ENCODE results near the gene DLG1. TPM values are rescaled to one million over a fixed set of nuclear protein-coding genes. Genes with fewer than 3 reads are reported as not detected.

DLG1 gene
- total and polyA plus RNA-seq, 2 donors (not counting 1 experiment from before 2014, with no cell fraction given), result 47.7 to 53.0 TPM

DNA sequence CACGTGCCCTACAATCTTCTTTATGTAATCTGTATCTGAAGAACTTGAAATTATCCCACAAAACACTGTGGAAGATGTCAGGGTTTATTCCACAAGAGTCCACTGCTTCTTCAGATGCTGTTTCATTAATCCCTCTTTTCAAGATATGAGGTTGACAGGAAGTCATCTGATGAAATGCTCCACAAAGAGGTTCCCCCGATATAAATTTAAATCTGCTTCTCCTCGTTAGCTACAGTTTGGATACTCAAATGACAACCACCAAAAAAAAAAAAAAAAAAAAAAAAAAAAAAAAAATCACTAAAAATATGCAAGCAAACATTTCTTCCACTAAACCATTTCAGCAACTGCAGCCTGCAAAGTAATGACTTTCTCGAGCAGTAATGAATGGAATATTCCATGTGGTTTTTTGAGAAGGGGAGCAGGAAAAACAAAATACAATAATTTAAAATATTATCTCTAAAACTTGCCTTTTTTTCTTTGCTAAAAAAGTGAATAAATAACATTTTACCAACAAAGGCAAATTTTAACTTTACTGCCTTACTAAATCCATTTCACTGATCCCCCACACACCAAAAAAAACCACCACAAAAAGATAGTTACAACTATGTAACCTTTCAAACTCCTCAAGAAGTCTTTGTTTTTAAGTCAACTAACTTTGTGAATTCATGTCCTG lies 37.8 kb downstream of the DLG1 start:
- H2AFZ ChIP-seq (ENCODE audit: low read length), result no peak overlapping the region
- H3K9ac ChIP-seq (ENCODE audit: insufficient read depth, low read length), result no peak overlapping the region
- TF ChIP-seq, protein P1, sequence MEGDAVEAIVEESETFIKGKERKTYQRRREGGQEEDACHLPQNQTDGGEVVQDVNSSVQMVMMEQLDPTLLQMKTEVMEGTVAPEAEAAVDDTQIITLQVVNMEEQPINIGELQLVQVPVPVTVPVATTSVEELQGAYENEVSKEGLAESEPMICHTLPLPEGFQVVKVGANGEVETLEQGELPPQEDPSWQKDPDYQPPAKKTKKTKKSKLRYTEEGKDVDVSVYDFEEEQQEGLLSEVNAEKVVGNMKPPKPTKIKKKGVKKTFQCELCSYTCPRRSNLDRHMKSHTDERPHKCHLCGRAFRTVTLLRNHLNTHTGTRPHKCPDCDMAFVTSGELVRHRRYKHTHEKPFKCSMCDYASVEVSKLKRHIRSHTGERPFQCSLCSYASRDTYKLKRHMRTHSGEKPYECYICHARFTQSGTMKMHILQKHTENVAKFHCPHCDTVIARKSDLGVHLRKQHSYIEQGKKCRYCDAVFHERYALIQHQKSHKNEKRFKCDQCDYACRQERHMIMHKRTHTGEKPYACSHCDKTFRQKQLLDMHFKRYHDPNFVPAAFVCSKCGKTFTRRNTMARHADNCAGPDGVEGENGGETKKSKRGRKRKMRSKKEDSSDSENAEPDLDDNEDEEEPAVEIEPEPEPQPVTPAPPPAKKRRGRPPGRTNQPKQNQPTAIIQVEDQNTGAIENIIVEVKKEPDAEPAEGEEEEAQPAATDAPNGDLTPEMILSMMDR (conservative IDR thresholded peaks at IDR 0.05 in 1 of 2, IDR thresholded peaks at IDR 0.05 in 1 of 2; ENCODE audit: low read depth in 1 of 2, low read length in 2 of 2), result no peak
- TF ChIP-seq EZH2 (IDR thresholded peaks at IDR 0.05; ENCODE audit: low read length, missing control alignments), result no peak
- H3K79me2 ChIP-seq (ENCODE audit: control insufficient read depth, insufficient read depth, low read length), result peaks cover 18% of the 10 kb centered on the region
- H3K9me3 ChIP-seq (ENCODE audit: control insufficient read depth, insufficient read depth, low read depth, low read length), result no peaks in the 10 kb centered on the region
- H3K4me1 ChIP-seq (ENCODE audit: control insufficient read depth, extremely low read depth, insufficient read depth, low read length), result no peaks in the 10 kb centered on the region
- no peak overlapping the region for H3K4me3 ChIP-seq (replicated peaks in 1 of 4; ENCODE audit: control extremely low read depth in 1 of 4, insufficient read depth in 1 of 4, low read depth in 3 of 4, low read length in 4 of 4)
- no peaks in the 10 kb centered on the region for H3K27me3 ChIP-seq (ENCODE audit: control insufficient read depth, insufficient read depth, low read length)
- H4K20me1 ChIP-seq (ENCODE audit: control insufficient read depth, extremely low read depth, insufficient read depth, low read length), result peaks cover 3% of the 10 kb centered on the region
- no peaks in the 10 kb centered on the region for H3K36me3 ChIP-seq (ENCODE audit: control insufficient read depth, insufficient read depth, low read length)
- H3K27ac ChIP-seq (ENCODE audit: insufficient read depth, low read length), result no peak overlapping the region
- no peak for DNase-seq (ENCODE audit: low read depth in 2 of 2)
- H3K4me2 ChIP-seq (ENCODE audit: extremely low read depth, insufficient read depth, low read length), result no peak overlapping the region

DNA sequence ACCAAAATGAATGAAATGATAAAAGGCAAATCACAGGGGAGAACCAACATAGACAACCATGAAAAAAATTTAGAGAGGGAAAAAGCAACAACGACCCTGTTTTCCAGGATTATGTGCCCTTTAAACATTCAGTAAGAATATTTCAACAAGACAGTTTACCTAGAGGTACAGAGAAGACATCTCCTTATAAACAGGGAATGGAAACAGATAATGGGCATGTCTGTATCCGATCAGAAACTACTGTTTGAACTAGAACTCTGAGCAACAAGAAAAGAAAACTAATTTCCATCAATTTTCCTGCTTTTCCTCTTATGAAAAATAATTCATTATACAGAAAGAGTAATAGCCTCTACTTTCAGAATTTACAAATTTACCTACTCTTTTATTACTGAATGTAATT lies 39.3 kb downstream of the DLG1 start:
- no peaks in the 10 kb centered on the region for H3K36me3 ChIP-seq (ENCODE audit: control insufficient read depth, insufficient read depth, low read length)
- H3K9me3 ChIP-seq (ENCODE audit: control insufficient read depth, insufficient read depth, low read depth, low read length), result no peaks in the 10 kb centered on the region
- no peak overlapping the region for H3K4me3 ChIP-seq (replicated peaks in 1 of 4; ENCODE audit: control extremely low read depth in 1 of 4, insufficient read depth in 1 of 4, low read depth in 3 of 4, low read length in 4 of 4)
- no peaks in the 10 kb centered on the region for H3K27me3 ChIP-seq (ENCODE audit: control insufficient read depth, insufficient read depth, low read length)
- H3K79me2 ChIP-seq (ENCODE audit: control insufficient read depth, insufficient read depth, low read length), result peaks cover 25% of the 10 kb centered on the region
- DNase-seq (ENCODE audit: low read depth in 2 of 2), result no peak
- TF ChIP-seq, protein P1 (conservative IDR thresholded peaks at IDR 0.05 in 1 of 2, IDR thresholded peaks at IDR 0.05 in 1 of 2; ENCODE audit: low read depth in 1 of 2, low read length in 2 of 2), result no peak
- TF ChIP-seq EZH2 (IDR thresholded peaks at IDR 0.05; ENCODE audit: low read length, missing control alignments), result no peak
- no peak overlapping the region for H3K4me2 ChIP-seq (ENCODE audit: extremely low read depth, insufficient read depth, low read length)
- H2AFZ ChIP-seq (ENCODE audit: low read length), result no peak overlapping the region
- H3K4me1 ChIP-seq (ENCODE audit: control insufficient read depth, extremely low read depth, insufficient read depth, low read length), result no peaks in the 10 kb centered on the region
- H3K9ac ChIP-seq (ENCODE audit: insufficient read depth, low read length), result no peak overlapping the region
- peaks cover 3% of the 10 kb centered on the region for H4K20me1 ChIP-seq (ENCODE audit: control insufficient read depth, extremely low read depth, insufficient read depth, low read length)
- H3K27ac ChIP-seq (ENCODE audit: insufficient read depth, low read length), result no peak overlapping the region

DNA sequence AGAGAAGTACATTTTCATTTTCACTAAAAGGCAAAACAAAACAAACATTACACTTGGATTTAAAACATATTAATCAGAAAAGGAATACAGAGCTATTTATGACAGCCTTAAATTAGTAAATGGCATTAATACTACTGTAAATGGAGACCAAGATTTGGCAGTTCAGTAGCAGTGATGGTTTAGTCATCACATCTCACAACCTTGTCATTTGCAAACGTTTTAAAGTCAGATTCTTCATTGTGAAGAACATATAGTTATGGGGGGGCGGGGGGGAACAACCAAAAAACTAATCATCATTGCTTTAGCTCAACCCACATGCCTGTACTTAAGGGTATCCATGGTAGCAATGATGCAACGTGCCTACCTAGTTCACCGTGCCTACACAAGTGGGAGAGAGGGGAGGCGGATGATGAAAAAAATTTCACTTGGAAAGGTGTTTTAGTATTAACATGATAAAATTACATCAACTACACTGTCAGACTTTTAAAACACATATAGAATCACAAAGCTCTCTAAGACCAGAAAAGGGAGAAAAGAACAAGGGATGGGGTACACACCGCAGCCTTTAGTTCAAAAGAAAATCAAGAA lies 40.1 kb downstream of the DLG1 start:
- H3K27me3 ChIP-seq (ENCODE audit: control insufficient read depth, insufficient read depth, low read length), result no peaks in the 10 kb centered on the region
- no peak overlapping the region for H3K4me2 ChIP-seq (ENCODE audit: extremely low read depth, insufficient read depth, low read length)
- H3K9ac ChIP-seq (ENCODE audit: insufficient read depth, low read length), result no peak overlapping the region
- H3K27ac ChIP-seq (ENCODE audit: insufficient read depth, low read length), result no peak overlapping the region
- no peaks in the 10 kb centered on the region for H3K9me3 ChIP-seq (ENCODE audit: control insufficient read depth, insufficient read depth, low read depth, low read length)
- no peak overlapping the region for H2AFZ ChIP-seq (ENCODE audit: low read length)
- TF ChIP-seq, protein P1 (conservative IDR thresholded peaks at IDR 0.05 in 1 of 2, IDR thresholded peaks at IDR 0.05 in 1 of 2; ENCODE audit: low read depth in 1 of 2, low read length in 2 of 2), result no peak
- TF ChIP-seq EZH2 (IDR thresholded peaks at IDR 0.05; ENCODE audit: low read length, missing control alignments), result no peak
- peaks cover 3% of the 10 kb centered on the region for H4K20me1 ChIP-seq (ENCODE audit: control insufficient read depth, extremely low read depth, insufficient read depth, low read length)
- no peaks in the 10 kb centered on the region for H3K4me1 ChIP-seq (ENCODE audit: control insufficient read depth, extremely low read depth, insufficient read depth, low read length)
- H3K4me3 ChIP-seq (replicated peaks in 1 of 4; ENCODE audit: control extremely low read depth in 1 of 4, insufficient read depth in 1 of 4, low read depth in 3 of 4, low read length in 4 of 4), result no peak overlapping the region
- peaks cover 29% of the 10 kb centered on the region for H3K79me2 ChIP-seq (ENCODE audit: control insufficient read depth, insufficient read depth, low read length)
- no peaks in the 10 kb centered on the region for H3K36me3 ChIP-seq (ENCODE audit: control insufficient read depth, insufficient read depth, low read length)
- DNase-seq (ENCODE audit: low read depth in 2 of 2), result peak in 1 of 2 donors; percentile 29

Measured in fibroblast of lung (primary cell).